GM12864 (cell line): ENCODE results near the gene HMHB1.

Source experiments
- DNase-seq: peaks from one replicate; pipeline ENCODE4 v3.0.0-alpha.2; 2011; ENCODE audit warnings: low read depth
- H3K4me3 ChIP-seq: 2 replicates; pipeline ENCODE4 v1.5.1; 2011; ENCODE audit warnings: mild to moderate bottlenecking, low read depth, low read length, control low read depth
- CTCF ChIP-seq: IDR thresholded peaks from 2 replicates; pipeline ENCODE4 v1.5.1; 2011; ENCODE audit warnings: low read depth, mild to moderate bottlenecking, moderate library complexity, low read length, control low read depth, inconsistent platforms; ENCODE audit errors: missing control alignments

The HMHB1 gene

DNA sequence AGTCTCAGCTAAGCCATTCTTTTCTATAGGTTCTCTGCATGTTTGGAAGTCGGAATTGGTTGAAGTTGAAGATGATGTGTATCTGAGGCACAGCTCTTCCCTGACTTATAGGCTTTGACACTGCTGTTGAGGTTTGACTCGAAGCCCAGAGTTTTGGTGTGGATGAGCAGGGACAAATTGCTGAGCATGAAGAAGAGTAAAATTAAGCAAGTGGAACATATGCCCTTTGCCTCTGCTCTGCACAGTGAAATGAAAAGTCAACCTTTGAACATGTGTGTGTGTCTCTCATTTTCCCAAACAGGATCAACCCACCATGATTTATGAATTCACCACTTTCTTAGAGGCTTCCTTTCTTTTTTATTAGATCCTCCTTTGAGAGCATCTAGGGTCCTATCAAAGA lies 8.5 kb downstream of the HMHB1 start:
- no peak for TF ChIP-seq CTCF
- H3K4me3 ChIP-seq, result no peak overlapping the region
- DNase-seq, result no peak

DNA sequence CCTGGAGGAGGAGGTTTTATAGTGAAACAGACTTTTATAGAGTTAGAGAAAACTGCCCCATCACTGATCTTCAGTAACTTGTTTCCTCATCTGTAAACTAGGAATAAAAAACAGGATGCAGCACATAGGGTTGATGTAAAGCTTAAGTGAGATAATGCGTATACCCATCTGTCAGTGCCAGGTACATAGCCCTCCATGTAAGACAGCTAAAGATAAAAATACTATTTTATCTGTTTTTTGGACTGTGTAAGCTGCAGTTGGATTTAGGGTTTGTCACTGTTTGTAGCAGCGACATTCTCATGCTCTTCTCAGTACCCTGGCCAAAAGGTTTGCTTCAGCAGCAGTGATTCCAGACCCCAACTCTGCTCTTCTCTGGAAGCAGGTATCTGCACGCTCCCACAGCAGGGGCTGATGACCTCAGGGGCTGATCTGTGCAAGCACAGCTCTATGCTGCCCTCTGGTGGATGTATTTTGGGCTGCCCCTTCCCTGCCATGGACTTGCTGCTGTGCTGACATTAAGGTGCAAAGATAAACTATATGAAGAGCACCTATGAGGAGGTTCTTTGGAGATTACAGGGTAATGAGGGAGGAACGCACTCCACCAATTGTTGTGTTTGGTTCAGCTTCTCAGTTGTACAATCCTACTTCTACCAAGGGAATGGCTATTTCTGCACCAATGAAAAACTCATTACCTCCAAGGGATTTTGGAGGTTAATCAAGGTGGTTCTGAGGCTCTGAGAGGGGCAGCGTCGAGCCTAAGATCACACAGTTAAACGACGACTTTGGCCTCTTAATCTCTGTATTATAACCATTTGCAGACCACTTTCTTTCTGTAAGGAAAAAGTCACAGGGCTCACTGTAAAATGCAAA lies 13.1 kb downstream of the HMHB1 start:
- DNase-seq, result no peak
- no peak overlapping the region for H3K4me3 ChIP-seq
- peak; percentile 89 for TF ChIP-seq CTCF

GRCh38 chr5:143826951-143827444 lies 15.0 kb downstream of the HMHB1 start:
- DNase-seq, result peak; percentile 84
- H3K4me3 ChIP-seq, result no peak overlapping the region
- TF ChIP-seq CTCF, result no peak

DNA sequence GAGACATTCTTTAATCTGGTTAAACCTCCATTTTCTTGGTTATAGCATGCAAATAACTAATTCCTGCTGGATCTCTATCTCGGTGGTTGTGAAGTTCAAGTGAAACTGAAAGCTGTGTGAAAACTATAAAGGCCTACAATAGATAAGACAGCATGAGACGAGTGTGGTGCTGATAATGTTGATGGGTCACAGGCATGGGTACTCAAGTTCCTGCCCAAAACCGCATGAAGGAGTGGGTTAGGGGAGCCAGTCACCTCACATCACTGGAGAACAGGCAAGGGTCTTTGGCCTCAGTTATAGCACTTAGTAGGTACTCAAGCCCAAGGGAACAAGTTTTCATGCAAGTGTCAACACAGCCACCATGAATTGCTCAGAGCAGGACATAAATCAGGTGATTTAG lies 16.7 kb downstream of the HMHB1 start:
- TF ChIP-seq CTCF, result no peak
- H3K4me3 ChIP-seq, result no peak overlapping the region
- no peak for DNase-seq

DNA sequence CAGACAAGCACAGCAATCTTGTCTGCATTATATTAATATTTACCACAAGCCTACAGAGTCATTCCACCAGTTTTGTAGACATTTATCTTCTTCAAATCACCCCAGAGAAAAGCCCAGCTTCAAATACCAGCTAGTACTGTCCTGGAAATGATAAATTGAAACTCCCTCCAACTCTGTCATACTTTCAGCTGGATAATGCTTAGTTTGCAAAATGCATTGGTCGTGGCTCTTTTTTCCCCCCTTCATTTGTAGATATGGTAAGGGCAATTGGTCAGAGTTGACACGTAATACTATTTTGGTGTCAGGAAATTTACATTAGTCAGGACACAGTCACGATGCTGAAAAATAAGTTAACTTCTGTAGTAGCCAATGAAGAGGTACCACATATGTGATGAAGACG lies 21.2 kb downstream of the HMHB1 start:
- no peak for DNase-seq
- no peak for TF ChIP-seq CTCF
- no peak overlapping the region for H3K4me3 ChIP-seq

DNA sequence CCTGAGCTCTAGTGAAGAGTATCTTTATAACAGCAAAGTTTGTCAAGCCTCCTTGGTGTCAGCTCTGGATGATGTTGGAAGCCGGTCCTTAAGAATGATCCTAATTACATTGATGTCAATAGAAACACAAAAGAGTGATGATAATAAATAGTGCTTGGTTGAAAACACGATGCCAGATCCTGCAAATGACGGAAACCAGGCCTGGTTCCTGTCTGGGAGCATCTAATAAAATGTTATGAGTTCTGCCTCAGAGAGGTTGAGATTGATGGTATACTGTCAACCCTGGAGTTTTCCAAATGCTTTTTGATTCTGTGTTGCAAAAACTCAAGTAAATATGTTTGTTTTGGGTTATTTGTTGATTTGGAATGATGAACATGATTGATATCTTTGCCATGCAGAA lies 23.3 kb downstream of the HMHB1 start:
- TF ChIP-seq CTCF, result no peak
- H3K4me3 ChIP-seq, result no peak overlapping the region
- no peak for DNase-seq
